HG03159 (cell line): Measurements from ENCODE around the gene CCL21.

Experiments
- ATAC-seq: cut with Tn5 transposase; IDR thresholded peaks from one replicate; pipeline ENCODE4 v1.9.1; 2021; ENCODE audit warnings: mild to moderate bottlenecking, moderate library complexity; ENCODE audit not compliant: unreplicated experiment

The CCL21 gene

GRCh38 chr9:34675048-34675714, 34.8 kb downstream of the CCL21 start:
- no peak for ATAC-seq

- ATAC-seq, result no peak
These were observed 35.5 kb downstream of the CCL21 start for GRCh38 chr9:34674440-34674839.

GRCh38 chr9:34671307-34671706, 38.6 kb downstream of the CCL21 start:
- no peak for ATAC-seq

GRCh38 chr9:34669809-34670562, 40.0 kb downstream of the CCL21 start:
- ATAC-seq, result no peak

- peak; percentile 59 for ATAC-seq
These were observed 44.3 kb downstream of the CCL21 start for GRCh38 chr9:34665381-34666250.

- peak; percentile 13 for ATAC-seq
These were observed 44.9 kb downstream of the CCL21 start for GRCh38 chr9:34665067-34665380.

GRCh38 chr9:34664281-34665066, 45.5 kb downstream of the CCL21 start:
- peak; percentile 60 for ATAC-seq

- ATAC-seq, result no peak
These were observed 46.7 kb downstream of the CCL21 start for GRCh38 chr9:34663303-34663605.

GRCh38 chr9:34662526-34663302, 47.2 kb downstream of the CCL21 start, which contains the start of gene CCL27:
Gene CCL27, minus strand, starts transcription at chr9:34662657. Its CDS starts 24 bp downstream, at chr9:34662633.
- no peak for ATAC-seq

GRCh38 chr9:34659592-34660253, 50.2 kb downstream of the CCL21 start:
- ATAC-seq, result no peak
